IMR-90 (cell line): ENCODE data around the gene MAFG. TPM values are rescaled to one million over a fixed set of nuclear protein-coding genes. Genes with fewer than 3 reads are reported as not detected.

Experiments
- ATAC-seq: fragments of 200-7000 bp; cut with Tn5 transposase; 2 replicates; pipeline ENCODE4 v1.9.1; 2020; ENCODE audit warnings: low read depth, mild to moderate bottlenecking, moderate library complexity
- BruUV-seq: library from RNA; stranded (reverse); fragments of 400-500 nt; replicated peaks from 2 replicates; lab custom pipeline; 2021; lab: Mats Ljungman, UMichigan
- CTCF ChIA-PET: fragments of 300-600 bp; formaldehyde crosslinking; extraction: SDS; loops from one replicate; lab custom pipeline; 2021; ENCODE audit warnings: antibody characterized with exemption; lab: Yijun Ruan, JAX
- POLR2A ChIA-PET: fragments of 300-600 bp; sonication (Branson Sonifier 250); formaldehyde crosslinking; loops from one replicate; lab custom pipeline; 2022; ENCODE audit warnings: antibody characterized with exemption; ENCODE audit not compliant: unreplicated experiment; lab: Charles Lee
- DNase-seq: peaks from one replicate; pipeline ENCODE4 v3.0.0; 2013
- H2AFZ ChIP-seq: replicated peaks from 2 replicates; pipeline ENCODE3; 2013; ENCODE audit warnings: low read length, mild to moderate bottlenecking; ENCODE audit not compliant: poor library complexity
- H2AK5ac ChIP-seq: 2 replicates; pipeline ENCODE4 v1.6.1; 2013; ENCODE audit warnings: low read depth, low read length, inconsistent platforms
- H2AK9ac ChIP-seq: replicated peaks from 2 replicates; pipeline ENCODE3; 2013; ENCODE audit warnings: mild to moderate bottlenecking, low read depth, low read length, moderate library complexity; ENCODE audit not compliant: poor library complexity
- H2BK120ac ChIP-seq: 2 replicates; pipeline ENCODE4 v1.6.1; 2013; ENCODE audit warnings: low read depth, low read length, inconsistent platforms
- H2BK15ac ChIP-seq: 3 replicates; pipeline ENCODE4 v1.6.1; 2013; ENCODE audit warnings: low read depth, low read length, inconsistent platforms
- H2BK20ac ChIP-seq: 2 replicates; pipeline ENCODE4 v1.6.1; 2013; ENCODE audit warnings: low read depth, mild to moderate bottlenecking, inconsistent platforms, low read length, moderate library complexity
- H2BK5ac ChIP-seq: 2 replicates; pipeline ENCODE4 v1.6.1; 2013; ENCODE audit warnings: mild to moderate bottlenecking, low read depth, low read length, inconsistent platforms; ENCODE audit not compliant: poor library complexity, severe bottlenecking
- H3K14ac ChIP-seq: replicated peaks from 2 replicates; pipeline ENCODE4 v1.6.1; 2013; ENCODE audit warnings: low read depth, low read length, inconsistent platforms
- H3K18ac ChIP-seq: 2 replicates; pipeline ENCODE4 v1.6.1; 2013; ENCODE audit warnings: low read depth, low read length, control low read depth
- H3K23ac ChIP-seq: 2 replicates; pipeline ENCODE4 v1.6.1; 2013; ENCODE audit warnings: low read depth, low read length, inconsistent platforms
- H3K27ac ChIP-seq: 2 replicates; pipeline ENCODE4 v1.5.1; 2013; ENCODE audit warnings: mild to moderate bottlenecking, control low read depth, low read length; ENCODE audit not compliant: insufficient read depth
- H3K27me3 ChIP-seq: 2 replicates; pipeline ENCODE4 v1.6.1; 2013; ENCODE audit warnings: low read length; ENCODE audit not compliant: control insufficient read depth, insufficient read depth
- H3K36me3 ChIP-seq: 2 replicates; pipeline ENCODE4 v1.6.1; 2013; ENCODE audit warnings: low read length, mixed read lengths; ENCODE audit not compliant: control insufficient read depth, insufficient read depth
- H3K4ac ChIP-seq: 2 replicates; pipeline ENCODE4 v1.6.1; 2013; ENCODE audit warnings: low read depth, low read length, inconsistent platforms
- H3K4me1 ChIP-seq: 2 replicates; pipeline ENCODE4 v1.6.1; 2013; ENCODE audit warnings: low read length, mixed read lengths; ENCODE audit not compliant: control insufficient read depth, insufficient read depth
- H3K4me2 ChIP-seq: 2 replicates; pipeline ENCODE4 v1.6.1; 2013; ENCODE audit warnings: low read depth, mild to moderate bottlenecking, control low read depth, low read length, moderate library complexity
- H3K4me3 ChIP-seq: 2 replicates; pipeline ENCODE4 v1.5.1; 2013; ENCODE audit warnings: low read depth, mild to moderate bottlenecking, control low read depth, low read length, moderate library complexity; ENCODE audit not compliant: insufficient read depth
- H3K56ac ChIP-seq: 2 replicates; pipeline ENCODE4 v1.6.1; 2013; ENCODE audit warnings: low read length, inconsistent platforms; ENCODE audit not compliant: insufficient read depth; ENCODE audit errors: extremely low read depth
- H3K79me1 ChIP-seq, 2 experiments: 2 replicates each; pipeline ENCODE4 v1.6.1; 2013; ENCODE audit warnings: low read length in 2 of 2, inconsistent platforms in 1 of 2, low read depth in 1 of 2
- H3K9ac ChIP-seq: 2 replicates; pipeline ENCODE4 v1.6.1; 2013; ENCODE audit warnings: low read depth, low read length, control low read depth
- H3K9me1 ChIP-seq: 2 replicates; pipeline ENCODE4 v1.6.1; 2013; ENCODE audit warnings: low read length, inconsistent platforms; ENCODE audit not compliant: insufficient read depth
- H3K9me3 ChIP-seq: 2 replicates; pipeline ENCODE4 v1.6.1; 2013; ENCODE audit warnings: low read length; ENCODE audit not compliant: control insufficient read depth, insufficient read depth
- H4K20me1 ChIP-seq: 2 replicates; pipeline ENCODE4 v1.6.1; 2013; ENCODE audit warnings: low read length, inconsistent platforms; ENCODE audit not compliant: insufficient read depth
- H4K5ac ChIP-seq: 2 replicates; pipeline ENCODE4 v1.6.1; 2013; ENCODE audit warnings: mild to moderate bottlenecking, low read depth, low read length, control low read depth
- H4K8ac ChIP-seq, 2 experiments: 2 replicates each; pipeline ENCODE4 v1.6.1; 2013; ENCODE audit warnings: low read depth in 2 of 2, low read length in 2 of 2, control low read depth in 1 of 2, inconsistent platforms in 1 of 2
- H4K91ac ChIP-seq: 2 replicates; pipeline ENCODE4 v1.6.1; 2013; ENCODE audit warnings: low read depth, low read length, inconsistent platforms; ENCODE audit not compliant: insufficient read depth
- WGBS, 2 experiments: methylation state at CpG; one replicate each; pipeline versions ENCODE4 v1.1.5 to v1.1.7; 2013; ENCODE audit warnings: missing lambda C conversion rate in 2 of 2; ENCODE audit not compliant: insufficient read length in 1 of 2; ENCODE audit errors: extremely low coverage in 2 of 2; 5-methylcytosine and 5-hydroxymethylcytosine counted together
- dilution Hi-C: fragments of 300-500 bp; cut with HindIII; formaldehyde crosslinking; loops from one replicate; pipeline ENCODE4 v1.14.3; 2018; ENCODE audit warnings: low sequenced_read_pairs; ENCODE audit not compliant: unreplicated experiment
- in situ Hi-C: fragments of 300-500 bp; cut with MboI; formaldehyde crosslinking; loops from 3 replicates; pipeline ENCODE4 v1.14.3; 2019; ENCODE audit warnings: low sequenced_read_pairs, inconsistent platforms, mixed read lengths
- intact Hi-C: fragments of 100-400 bp; cut with micrococcal nuclease; formaldehyde crosslinking; loops from 2 replicates; pipeline ENCODE4 v1.10.0; 2022
- polyA plus RNA-seq, 3 experiments: library from polyadenylated mRNA; depleted of rRNA; stranded (reverse); fragments of >200 nt; gene quantifications; 2 replicates each; pipeline ENCODE4 v1.2.3, GENCODE V29; 2012; ENCODE audit warnings: low replicate concordance in 1 of 3
- total RNA-seq: library from RNA; depleted of rRNA; stranded (reverse); fragments of >200 nt; gene quantifications from 2 replicates; pipeline ENCODE4 v1.2.3, GENCODE V29; 2012
- TF ChIP-seq, protein P1 (sequence below): fragments of 150-350 bp; IDR thresholded peaks from 2 replicates; pipeline ENCODE4 v1.6.1; 2016; ENCODE audit warnings: low read depth, mild to moderate bottlenecking, low read length, moderate library complexity, borderline replicate concordance

Gene MAFG
- total and polyA plus RNA-seq, 2 of the 4 experiments (the other 2 are of a cell fraction) = 6.1 to 15.4 TPM

DNA sequence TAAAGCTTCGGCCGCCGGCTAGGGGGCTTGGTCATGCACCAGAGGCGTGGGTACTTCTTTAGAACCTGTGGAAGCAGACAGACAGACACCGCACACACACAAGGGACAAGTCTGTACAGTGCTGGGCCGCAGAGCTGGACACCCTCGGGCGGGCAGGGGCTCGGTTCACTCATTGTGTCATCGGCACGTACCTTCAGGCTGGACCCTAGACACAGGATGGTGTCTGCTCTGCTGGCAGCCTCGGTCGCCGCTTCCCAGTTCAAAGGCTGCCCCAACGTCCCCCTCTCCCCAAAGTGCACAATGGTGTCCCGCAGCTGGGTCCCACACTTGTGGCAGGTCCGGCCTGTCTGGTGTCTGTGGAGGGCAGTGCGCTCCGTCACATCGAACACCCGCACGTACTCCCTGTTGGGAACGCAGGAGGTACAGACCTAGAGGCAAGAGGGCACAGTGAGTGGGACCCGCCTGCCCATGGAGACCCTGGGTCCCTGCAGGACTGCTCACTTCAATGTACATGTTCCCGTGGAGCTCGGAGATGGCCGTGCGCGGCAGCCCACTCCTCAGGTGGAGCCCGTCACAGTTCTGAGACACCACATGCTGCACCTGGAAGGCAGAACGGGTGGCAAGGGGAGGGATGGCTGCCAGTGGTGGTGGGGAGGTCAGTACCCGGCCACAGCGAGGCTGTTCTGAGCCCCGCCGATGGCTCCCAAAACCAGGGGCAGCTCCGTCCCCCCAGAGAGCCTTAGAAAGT lies 13.3 kb downstream of the MAFG start:
- Histone ChIP-seq H3K9me3 (no peaks in the 10 kb centered on the region), H3K14ac (no peak overlapping the region), H3K9ac (no peak overlapping the region), H4K91ac (no peak overlapping the region), H2AFZ (no peak overlapping the region), H2AK5ac (no peak overlapping the region), H3K4me2 (no peak overlapping the region), H4K5ac (no peak overlapping the region), H2BK120ac (no peak overlapping the region), H3K36me3 (peaks cover 43% of the 10 kb centered on the region), H3K27ac (no peak overlapping the region), H3K4me1 (peaks cover 13% of the 10 kb centered on the region), H3K27me3 (no peaks in the 10 kb centered on the region), H4K20me1 (peaks cover 53% of the 10 kb centered on the region), H2AK9ac (no peak overlapping the region), H2BK15ac (no peak overlapping the region), H3K4me3 (no peak overlapping the region), H3K23ac (no peak overlapping the region), H3K79me1 (peaks cover 15 to 64% of the 10 kb centered on the region in 2 experiments), H2BK20ac (no peak overlapping the region), H4K8ac (no peak overlapping the region), H3K18ac (no peak overlapping the region), H3K56ac (no peak overlapping the region), H3K9me1 (peaks cover 16% of the 10 kb centered on the region; the same call in 1 of the 2 replicates), H3K4ac (no peak overlapping the region), H2BK5ac (no peak overlapping the region)
- ChIA-PET CTCF (no interaction called here), POLR2A (no interaction called here)
- in situ Hi-C loops (no loop called here), dilution Hi-C loops (no loop called here), intact Hi-C loops (no loop called here)
- WGBS, 2 experiments = 98% methylated on average over 22 of the region's 36 CpGs; no CpG with 5 or more reads in 1 of the 2 experiments
- no peak for DNase-seq
- no peak for ATAC-seq
- no TSS peak for BruUV-seq
- TF ChIP-seq, protein P1, sequence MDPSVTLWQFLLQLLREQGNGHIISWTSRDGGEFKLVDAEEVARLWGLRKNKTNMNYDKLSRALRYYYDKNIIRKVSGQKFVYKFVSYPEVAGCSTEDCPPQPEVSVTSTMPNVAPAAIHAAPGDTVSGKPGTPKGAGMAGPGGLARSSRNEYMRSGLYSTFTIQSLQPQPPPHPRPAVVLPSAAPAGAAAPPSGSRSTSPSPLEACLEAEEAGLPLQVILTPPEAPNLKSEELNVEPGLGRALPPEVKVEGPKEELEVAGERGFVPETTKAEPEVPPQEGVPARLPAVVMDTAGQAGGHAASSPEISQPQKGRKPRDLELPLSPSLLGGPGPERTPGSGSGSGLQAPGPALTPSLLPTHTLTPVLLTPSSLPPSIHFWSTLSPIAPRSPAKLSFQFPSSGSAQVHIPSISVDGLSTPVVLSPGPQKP = no peak
